ENCODE results near the gene GNLY.

- TF ChIP-seq, protein P1, sequence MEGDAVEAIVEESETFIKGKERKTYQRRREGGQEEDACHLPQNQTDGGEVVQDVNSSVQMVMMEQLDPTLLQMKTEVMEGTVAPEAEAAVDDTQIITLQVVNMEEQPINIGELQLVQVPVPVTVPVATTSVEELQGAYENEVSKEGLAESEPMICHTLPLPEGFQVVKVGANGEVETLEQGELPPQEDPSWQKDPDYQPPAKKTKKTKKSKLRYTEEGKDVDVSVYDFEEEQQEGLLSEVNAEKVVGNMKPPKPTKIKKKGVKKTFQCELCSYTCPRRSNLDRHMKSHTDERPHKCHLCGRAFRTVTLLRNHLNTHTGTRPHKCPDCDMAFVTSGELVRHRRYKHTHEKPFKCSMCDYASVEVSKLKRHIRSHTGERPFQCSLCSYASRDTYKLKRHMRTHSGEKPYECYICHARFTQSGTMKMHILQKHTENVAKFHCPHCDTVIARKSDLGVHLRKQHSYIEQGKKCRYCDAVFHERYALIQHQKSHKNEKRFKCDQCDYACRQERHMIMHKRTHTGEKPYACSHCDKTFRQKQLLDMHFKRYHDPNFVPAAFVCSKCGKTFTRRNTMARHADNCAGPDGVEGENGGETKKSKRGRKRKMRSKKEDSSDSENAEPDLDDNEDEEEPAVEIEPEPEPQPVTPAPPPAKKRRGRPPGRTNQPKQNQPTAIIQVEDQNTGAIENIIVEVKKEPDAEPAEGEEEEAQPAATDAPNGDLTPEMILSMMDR (conservative IDR thresholded peaks at IDR 0.05; ENCODE audit: low read depth, low read length): no peak
- TF ChIP-seq CHD1 (IDR thresholded peaks at IDR 0.05; ENCODE audit: low read depth, low read length) (no peak), MAFK (IDR thresholded peaks at IDR 0.05; ENCODE audit: low read depth, low read length) (no peak), RFX5 (IDR thresholded peaks at IDR 0.05; ENCODE audit: low read depth, low read length) (no peak), CEBPB (IDR thresholded peaks at IDR 0.05; ENCODE audit: low read depth, low read length) (no peak), POLR2A (IDR thresholded peaks at IDR 0.05; ENCODE audit: low read depth, low read length) (no peak), SMC3 (IDR thresholded peaks at IDR 0.05; ENCODE audit: low read depth, low read length) (no peak)
These were observed 34.2 kb downstream of the GNLY start for GRCh38 chr2:85728342-85728741.

All from IMR-90 (cell line).